ENCODE results near the gene NEK8.

Gene NEK8

DNA sequence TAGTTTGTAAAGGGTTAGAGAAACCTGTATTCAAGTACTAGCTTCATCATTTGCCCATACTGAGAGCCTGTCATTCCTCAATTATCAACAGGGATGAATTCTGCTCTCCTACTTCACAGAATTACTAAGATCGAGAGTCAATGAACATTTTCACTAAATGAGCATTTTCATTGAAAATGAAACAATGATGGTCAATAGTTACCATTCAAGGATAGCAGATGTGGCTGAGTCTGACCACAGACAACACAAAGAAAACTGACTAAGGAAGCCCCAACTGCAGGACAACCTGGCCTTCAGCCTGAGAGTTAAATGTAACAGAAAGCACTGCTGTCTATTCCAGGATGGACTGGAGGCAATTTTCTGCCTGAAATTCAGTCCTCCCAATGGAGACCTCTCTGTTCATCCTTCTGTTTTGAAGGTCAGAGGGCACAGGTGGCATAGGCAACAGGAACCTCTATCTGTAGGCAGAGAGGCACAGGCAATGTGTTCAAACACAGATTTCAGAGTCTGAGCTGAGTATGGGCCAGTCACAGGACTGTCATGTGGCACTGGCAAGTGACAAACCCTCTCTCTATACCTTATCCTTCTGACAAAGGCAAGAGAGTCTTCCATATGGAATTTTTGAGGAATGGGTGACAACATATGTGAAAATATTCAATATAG lies 34.7 kb downstream of the NEK8 start:
- H3K27me3 ChIP-seq (ENCODE audit: insufficient read depth, poor library complexity, severe bottlenecking): no peaks in the 10 kb centered on the region
- H3K4me1 ChIP-seq (ENCODE audit: insufficient read depth, poor library complexity, severe bottlenecking): no peaks in the 10 kb centered on the region
- H3K27ac ChIP-seq (ENCODE audit: poor library complexity, severe bottlenecking): no peak overlapping the region
- ATAC-seq (ENCODE audit: low read depth) (no peak), DNase-seq (ENCODE audit: low spot score) (no peak)
- TF ChIP-seq, protein P1, sequence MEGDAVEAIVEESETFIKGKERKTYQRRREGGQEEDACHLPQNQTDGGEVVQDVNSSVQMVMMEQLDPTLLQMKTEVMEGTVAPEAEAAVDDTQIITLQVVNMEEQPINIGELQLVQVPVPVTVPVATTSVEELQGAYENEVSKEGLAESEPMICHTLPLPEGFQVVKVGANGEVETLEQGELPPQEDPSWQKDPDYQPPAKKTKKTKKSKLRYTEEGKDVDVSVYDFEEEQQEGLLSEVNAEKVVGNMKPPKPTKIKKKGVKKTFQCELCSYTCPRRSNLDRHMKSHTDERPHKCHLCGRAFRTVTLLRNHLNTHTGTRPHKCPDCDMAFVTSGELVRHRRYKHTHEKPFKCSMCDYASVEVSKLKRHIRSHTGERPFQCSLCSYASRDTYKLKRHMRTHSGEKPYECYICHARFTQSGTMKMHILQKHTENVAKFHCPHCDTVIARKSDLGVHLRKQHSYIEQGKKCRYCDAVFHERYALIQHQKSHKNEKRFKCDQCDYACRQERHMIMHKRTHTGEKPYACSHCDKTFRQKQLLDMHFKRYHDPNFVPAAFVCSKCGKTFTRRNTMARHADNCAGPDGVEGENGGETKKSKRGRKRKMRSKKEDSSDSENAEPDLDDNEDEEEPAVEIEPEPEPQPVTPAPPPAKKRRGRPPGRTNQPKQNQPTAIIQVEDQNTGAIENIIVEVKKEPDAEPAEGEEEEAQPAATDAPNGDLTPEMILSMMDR (IDR thresholded peaks at IDR 0.05; ENCODE audit: poor library complexity, severe bottlenecking): no peak
- H3K4me3 ChIP-seq (ENCODE audit: severe bottlenecking): no peak overlapping the region
- H3K9me3 ChIP-seq (ENCODE audit: severe bottlenecking): no peaks in the 10 kb centered on the region
- H3K36me3 ChIP-seq (ENCODE audit: low read depth): peaks cover 66% of the 10 kb centered on the region

DNA sequence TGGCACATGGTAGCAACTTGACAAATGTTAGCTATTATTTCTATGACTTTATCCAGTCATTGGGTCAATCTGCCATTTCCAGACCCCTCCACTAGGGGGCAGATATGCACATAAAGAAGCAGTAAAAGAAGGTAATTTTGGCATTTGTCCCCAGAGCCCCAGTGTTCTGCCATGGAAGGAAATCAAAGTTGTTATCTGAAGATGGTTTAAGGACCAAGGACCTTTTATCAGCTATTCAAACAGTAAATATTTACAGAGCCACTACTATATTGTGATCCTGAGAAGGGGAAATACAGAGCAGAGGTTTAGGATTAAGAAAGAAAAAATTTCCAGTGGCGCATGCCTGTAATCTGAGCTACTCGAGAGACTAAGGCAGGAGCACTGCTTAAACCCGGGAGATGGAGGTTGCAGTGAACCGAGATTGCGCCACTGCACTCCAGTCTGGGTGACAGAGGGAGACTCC lies 35.2 kb downstream of the NEK8 start:
- TF ChIP-seq, protein P1 (IDR thresholded peaks at IDR 0.05; ENCODE audit: poor library complexity, severe bottlenecking): peak; percentile 91
- Histone ChIP-seq H3K27me3 (ENCODE audit: insufficient read depth, poor library complexity, severe bottlenecking) (no peaks in the 10 kb centered on the region), H3K36me3 (ENCODE audit: low read depth) (peaks cover 60% of the 10 kb centered on the region), H3K4me3 (ENCODE audit: severe bottlenecking) (no peak overlapping the region), H3K9me3 (ENCODE audit: severe bottlenecking) (no peaks in the 10 kb centered on the region), H3K4me1 (ENCODE audit: insufficient read depth, poor library complexity, severe bottlenecking) (no peaks in the 10 kb centered on the region), H3K27ac (ENCODE audit: poor library complexity, severe bottlenecking) (no peak overlapping the region)
- ATAC-seq (ENCODE audit: low read depth): peak; percentile 22; the same call in 1 of the 3 replicates
- no peak for DNase-seq (ENCODE audit: low spot score)

DNA sequence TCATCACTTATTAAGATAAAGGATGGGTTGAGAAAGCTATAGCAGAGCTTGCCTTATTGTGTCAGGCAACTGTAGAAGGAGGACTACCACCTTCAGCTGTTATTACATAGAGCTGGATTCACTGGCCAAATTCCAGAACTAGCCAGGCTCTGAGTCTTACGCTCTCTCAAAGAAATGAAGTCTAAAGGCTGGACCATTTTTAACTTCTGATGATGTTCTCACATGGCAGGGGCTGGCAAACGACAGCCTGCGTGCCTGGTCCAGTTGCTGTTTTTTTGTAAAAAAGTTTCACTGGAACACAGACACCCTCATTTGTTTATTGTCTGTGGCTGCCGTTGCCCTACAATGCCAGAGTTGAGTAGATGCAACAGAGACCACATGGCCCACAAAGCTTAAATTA lies 36.5 kb downstream of the NEK8 start:
- ATAC-seq (ENCODE audit: low read depth): no peak
- no peaks in the 10 kb centered on the region for H3K4me1 ChIP-seq (ENCODE audit: insufficient read depth, poor library complexity, severe bottlenecking)
- DNase-seq (ENCODE audit: low spot score): no peak
- peaks cover 53% of the 10 kb centered on the region for H3K36me3 ChIP-seq (ENCODE audit: low read depth)
- H3K27me3 ChIP-seq (ENCODE audit: insufficient read depth, poor library complexity, severe bottlenecking): no peaks in the 10 kb centered on the region
- H3K9me3 ChIP-seq (ENCODE audit: severe bottlenecking): no peaks in the 10 kb centered on the region
- H3K27ac ChIP-seq (ENCODE audit: poor library complexity, severe bottlenecking): no peak overlapping the region
- TF ChIP-seq, protein P1 (IDR thresholded peaks at IDR 0.05; ENCODE audit: poor library complexity, severe bottlenecking): no peak
- no peak overlapping the region for H3K4me3 ChIP-seq (ENCODE audit: severe bottlenecking)

DNA sequence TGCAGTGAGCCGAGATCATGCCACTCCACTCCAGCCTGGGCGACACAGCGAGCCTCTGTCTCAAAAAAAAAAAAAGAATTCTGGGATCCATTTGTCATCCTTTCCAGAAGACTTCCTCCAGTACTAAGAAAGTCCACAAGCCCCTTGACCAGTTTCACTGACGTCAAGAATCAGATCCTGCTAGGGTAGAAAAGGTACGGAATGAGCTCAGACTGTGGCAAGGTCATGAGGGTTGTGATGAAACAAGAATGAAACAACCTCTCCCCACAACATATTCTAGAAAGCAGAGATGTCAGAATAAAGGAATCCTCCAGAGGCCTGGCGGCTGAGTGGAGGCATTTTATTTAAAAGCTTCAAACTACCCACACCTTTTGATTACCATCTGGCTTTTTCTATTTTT lies 45.1 kb downstream of the NEK8 start:
- DNase-seq (ENCODE audit: low spot score) (no peak), ATAC-seq (ENCODE audit: low read depth) (no peak)
- Histone ChIP-seq H3K9me3 (ENCODE audit: severe bottlenecking) (no peaks in the 10 kb centered on the region), H3K27ac (ENCODE audit: poor library complexity, severe bottlenecking) (peak overlapping the region; percentile 11), H3K36me3 (ENCODE audit: low read depth) (peaks cover 13% of the 10 kb centered on the region), H3K4me3 (ENCODE audit: severe bottlenecking) (no peak overlapping the region), H3K27me3 (ENCODE audit: insufficient read depth, poor library complexity, severe bottlenecking) (no peaks in the 10 kb centered on the region), H3K4me1 (ENCODE audit: insufficient read depth, poor library complexity, severe bottlenecking) (peaks cover 22% of the 10 kb centered on the region)
- TF ChIP-seq, protein P1 (IDR thresholded peaks at IDR 0.05; ENCODE audit: poor library complexity, severe bottlenecking): no peak

DNA sequence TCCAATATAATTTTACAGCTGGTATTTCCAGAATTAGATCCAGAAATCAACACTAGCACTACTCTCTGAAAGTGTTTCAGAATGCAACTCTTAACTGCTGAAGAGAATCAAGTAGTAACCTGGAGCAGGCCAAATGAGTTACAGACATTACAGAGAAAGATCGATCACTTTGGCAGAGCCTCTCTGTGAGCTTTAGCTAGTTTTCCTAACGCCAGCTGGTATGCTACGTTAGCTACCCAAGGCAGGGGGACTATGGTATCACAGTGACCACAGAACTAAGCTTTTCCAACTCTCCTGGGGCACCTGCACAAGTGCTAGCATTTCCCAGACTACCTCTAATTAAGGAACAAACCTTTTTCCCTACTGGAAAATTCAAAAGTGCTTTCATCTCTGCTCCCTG lies 45.6 kb downstream of the NEK8 start:
- H3K36me3 ChIP-seq (ENCODE audit: low read depth): peaks cover 16% of the 10 kb centered on the region
- TF ChIP-seq, protein P1 (IDR thresholded peaks at IDR 0.05; ENCODE audit: poor library complexity, severe bottlenecking): no peak
- H3K27ac ChIP-seq (ENCODE audit: poor library complexity, severe bottlenecking): peak overlapping the region; percentile 11
- no peak for ATAC-seq (ENCODE audit: low read depth)
- no peaks in the 10 kb centered on the region for H3K27me3 ChIP-seq (ENCODE audit: insufficient read depth, poor library complexity, severe bottlenecking)
- no peaks in the 10 kb centered on the region for H3K9me3 ChIP-seq (ENCODE audit: severe bottlenecking)
- no peak overlapping the region for H3K4me3 ChIP-seq (ENCODE audit: severe bottlenecking)
- no peak for DNase-seq (ENCODE audit: low spot score)
- H3K4me1 ChIP-seq (ENCODE audit: insufficient read depth, poor library complexity, severe bottlenecking): peaks cover 26% of the 10 kb centered on the region
